HG03575 (cell line): ENCODE data around the gene PODN.

Source experiments
- ATAC-seq: cut with Tn5 transposase; IDR thresholded peaks from one replicate; pipeline ENCODE4 v1.9.1; 2021; ENCODE audit not compliant: unreplicated experiment, insufficient number of reproducible peaks, low FRiP score; ENCODE audit errors: extremely low read depth

PODN gene

DNA sequence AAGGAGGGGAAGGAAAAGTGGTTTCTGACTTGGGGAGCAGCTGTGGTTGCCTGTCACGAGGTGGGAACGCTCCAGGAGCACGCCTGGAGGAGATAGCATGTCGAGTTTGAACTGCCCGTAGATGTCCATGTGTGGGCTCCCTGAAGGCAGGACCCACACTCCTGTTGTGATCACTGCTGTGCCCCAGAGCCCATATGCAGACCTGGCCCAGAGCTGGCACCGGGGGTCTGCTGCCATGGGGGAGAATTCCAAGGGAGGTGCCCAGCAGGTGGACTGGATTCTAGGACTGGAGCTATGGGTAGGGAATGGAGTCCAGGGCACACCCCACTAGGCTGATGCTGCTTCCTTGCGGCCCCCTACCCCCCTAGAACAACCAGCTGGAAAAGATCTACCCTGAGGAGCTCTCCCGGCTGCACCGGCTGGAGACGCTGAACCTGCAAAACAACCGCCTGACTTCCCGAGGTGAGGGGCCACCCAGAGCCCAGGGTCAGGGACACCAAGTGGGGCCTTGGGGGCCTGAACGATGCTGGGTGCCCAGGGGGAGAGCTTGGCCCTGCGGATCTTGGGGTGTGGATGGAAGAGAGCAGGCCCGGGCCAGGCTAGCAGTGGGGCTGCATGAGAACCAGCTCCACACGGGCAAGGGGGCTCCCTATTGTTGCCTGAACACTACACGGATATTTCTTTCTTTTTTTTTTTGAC lies 9.3 kb downstream of the PODN start:
- no peak for ATAC-seq

DNA sequence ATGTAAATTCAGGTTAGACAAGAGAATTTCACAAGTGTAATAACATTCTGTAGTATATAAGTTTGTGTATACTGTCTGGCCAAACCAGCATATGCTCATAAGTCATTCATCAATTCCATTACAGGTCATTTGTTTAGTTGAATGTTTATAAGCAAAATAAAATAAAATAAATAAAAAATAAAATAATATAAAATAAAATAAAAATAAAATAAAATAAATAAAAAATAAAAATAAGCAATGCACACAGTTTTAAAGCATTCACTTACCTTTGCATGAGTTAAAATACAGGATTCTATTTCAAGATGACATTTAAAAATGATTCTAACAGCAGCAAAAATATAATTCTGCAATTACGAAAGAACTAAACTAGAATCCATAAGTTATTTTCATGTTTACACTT lies 9.9 kb downstream of the PODN start:
- no peak for ATAC-seq

DNA sequence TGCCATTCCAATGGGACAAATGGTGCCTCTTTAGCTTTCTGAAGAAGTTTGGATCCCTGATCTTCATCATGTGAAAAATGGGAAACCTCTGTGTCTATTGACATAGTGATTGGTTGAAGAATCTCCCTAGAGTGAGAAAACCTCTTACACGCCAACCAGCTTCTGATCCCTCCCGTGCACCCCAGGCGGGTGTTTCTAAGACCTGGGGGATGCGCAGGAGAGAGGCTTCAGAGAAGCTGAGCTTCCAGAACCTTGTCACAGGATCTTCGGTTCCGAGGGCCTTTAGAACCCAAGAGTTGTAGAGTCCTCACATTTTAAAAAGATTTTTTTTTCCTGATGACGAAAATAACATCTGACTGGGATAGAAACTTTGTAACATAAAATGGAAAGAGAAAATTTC lies 11.3 kb downstream of the PODN start:
- no peak for ATAC-seq

DNA sequence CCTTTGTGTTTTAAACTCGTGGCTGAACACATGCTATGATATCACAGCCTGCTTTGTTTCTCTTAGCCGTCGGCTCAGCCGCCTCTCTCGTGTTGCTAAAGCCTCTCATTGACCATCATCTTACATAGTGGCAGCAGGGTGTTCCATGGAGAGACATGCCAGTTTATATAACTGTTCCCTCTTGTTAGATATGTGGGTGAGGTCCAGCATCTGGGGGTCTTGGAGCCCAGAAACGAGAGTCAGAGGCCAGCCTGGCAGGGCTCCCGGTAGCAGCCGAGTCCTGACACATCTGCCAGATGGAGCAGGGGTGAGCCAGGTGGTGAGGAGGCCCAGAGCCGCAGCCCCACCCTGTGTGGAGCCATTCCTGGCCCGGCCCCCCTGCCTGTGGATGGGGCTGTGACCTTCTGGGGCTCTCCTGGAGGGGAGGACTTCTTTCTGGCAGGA lies 11.9 kb downstream of the PODN start:
- no peak for ATAC-seq

DNA sequence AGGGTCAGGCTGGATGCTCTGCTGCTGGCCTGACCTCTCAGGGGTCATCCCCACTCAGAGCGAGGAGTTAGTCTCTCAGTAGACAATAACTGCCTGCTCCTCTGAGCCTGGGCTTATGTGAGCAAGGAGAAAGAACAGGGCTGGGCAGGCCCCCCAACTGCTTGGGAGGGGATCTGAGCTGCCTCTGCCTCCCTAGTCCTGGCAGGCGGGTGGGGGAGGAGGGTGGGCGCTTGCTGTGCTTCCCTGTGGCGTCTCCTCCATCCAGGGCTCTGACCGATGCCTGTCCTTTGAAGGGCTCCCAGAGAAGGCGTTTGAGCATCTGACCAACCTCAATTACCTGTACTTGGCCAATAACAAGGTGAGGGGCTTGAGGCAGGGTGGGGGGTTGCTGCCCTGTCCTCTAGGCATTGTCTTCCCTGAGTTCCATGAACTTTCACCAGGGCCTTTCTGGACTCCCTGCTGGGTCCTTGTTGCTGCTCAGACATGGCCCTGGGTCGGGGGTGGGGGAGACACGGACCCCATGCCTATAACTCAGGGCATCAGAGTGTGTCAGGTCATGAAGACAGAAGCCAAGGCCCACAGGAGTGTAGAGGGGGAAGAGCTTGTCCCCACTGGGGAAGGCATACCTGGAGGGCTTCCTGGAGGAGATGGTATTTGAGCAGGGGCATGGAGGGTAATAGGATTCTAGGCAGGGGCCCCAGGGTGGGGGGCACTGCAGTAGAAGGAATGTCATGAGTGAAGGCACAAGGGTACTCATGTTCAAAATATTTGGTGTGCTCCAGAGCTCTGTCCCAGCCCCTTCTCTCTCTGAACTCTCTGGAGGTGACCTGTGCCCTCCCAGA lies 12.5 kb downstream of the PODN start:
- no peak for ATAC-seq

DNA sequence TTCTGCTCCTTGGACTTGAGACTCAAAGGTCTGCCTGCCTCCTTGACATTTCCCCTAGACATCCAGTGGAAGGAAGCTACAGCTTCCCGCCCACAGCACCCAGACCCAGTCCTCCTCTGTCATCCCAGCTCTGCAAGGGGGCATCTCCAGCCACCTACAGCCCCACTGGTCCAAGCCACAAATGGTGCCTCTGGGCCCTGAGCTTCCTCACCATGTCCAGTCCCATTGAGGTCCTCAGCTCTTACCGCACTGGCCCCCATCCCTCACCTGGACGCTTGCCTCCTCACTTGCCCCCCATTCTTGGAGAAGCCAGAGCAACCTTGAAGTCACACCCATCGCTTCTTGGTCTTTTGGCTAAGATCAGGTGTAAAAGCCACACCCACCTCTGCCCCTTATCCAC lies 13.2 kb downstream of the PODN start:
- no peak for ATAC-seq

DNA sequence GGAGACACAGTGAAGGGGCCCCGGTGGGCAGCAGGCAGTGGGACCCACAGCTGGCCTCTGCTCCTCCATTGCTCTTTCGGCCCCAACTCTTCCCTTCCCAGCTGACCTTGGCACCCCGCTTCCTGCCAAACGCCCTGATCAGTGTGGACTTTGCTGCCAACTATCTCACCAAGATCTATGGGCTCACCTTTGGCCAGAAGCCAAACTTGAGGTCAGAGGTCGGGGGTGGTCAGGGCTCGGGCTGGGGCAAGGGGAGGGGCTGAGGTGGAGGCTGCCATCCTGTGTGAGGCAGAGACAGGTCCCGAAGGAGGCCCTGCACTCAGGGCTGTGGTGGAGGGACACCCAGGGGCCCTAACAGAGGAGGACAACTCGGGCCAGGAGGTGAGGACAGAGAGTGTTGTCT lies 13.7 kb downstream of the PODN start:
- ATAC-seq: no peak

DNA sequence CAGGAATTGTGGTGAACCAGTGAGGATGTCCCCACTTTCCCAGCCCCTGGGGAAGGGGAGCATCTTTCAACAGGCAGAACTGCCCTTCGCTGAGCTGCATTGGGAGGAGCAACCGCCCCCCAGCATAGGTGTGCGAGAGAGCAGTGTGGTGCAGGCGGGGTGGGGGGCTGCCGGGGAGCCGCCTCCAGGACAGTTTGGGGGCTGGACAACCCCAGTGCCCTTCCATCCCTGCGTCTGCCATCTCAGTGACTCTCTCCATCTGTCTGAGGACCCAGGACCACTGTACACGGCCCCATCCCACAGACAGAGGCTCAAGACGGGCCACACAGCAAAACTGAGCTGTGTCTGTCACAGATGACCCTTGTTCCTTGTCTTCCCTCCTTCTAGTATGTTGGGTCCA lies 14.2 kb downstream of the PODN start:
- ATAC-seq: no peak

DNA sequence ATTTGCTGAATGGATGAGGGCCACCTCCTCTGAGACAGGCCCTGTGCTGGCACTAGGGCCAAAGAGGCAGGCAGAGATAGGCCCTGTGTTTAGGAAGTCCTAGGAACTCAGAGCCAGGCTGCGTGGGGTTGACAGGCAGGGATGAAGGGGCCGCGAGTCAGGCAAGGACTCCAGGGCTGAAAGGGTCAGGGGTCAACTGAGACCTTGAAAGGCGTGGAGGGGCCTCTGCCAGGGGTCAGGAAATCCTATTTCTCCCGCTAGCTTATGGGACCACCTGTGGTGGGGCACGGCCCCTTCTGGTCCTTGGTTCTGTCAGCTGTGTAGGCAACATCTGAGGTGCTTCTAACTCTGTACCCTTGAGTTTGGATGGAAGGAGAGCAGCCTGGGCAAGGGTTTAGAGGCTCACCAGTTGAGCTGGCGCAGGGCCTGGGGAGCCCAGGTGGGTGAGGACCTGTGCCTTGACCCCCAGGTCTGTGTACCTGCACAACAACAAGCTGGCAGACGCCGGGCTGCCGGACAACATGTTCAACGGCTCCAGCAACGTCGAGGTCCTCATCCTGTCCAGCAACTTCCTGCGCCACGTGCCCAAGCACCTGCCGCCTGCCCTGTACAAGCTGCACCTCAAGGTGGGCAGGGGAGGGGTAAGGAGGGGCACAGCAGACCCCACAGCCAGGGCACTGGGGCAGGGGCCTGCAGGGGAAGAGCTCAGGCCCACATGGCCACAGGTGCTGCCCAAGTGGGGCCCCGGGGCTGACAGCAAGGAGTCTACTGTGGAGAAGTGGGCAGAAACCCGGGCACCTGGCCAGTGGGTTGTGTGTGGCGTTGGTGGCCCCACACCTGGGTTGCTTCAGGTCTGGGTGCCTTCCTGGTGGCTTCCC lies 14.9 kb downstream of the PODN start:
- ATAC-seq: no peak

DNA sequence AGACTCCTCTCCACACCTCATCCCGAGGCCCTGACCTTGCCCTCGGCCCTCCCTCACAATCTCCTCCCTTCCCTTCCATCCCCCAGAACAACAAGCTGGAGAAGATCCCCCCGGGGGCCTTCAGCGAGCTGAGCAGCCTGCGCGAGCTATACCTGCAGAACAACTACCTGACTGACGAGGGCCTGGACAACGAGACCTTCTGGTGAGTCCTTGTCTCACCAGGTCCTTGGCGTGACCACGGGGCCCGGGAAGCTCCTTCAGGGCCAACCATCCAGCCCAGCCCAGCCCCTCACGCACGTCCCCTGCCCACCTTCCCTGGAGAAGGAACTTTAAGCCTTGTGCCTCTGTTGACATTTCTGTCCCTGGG lies 15.6 kb downstream of the PODN start:
- ATAC-seq: no peak

DNA sequence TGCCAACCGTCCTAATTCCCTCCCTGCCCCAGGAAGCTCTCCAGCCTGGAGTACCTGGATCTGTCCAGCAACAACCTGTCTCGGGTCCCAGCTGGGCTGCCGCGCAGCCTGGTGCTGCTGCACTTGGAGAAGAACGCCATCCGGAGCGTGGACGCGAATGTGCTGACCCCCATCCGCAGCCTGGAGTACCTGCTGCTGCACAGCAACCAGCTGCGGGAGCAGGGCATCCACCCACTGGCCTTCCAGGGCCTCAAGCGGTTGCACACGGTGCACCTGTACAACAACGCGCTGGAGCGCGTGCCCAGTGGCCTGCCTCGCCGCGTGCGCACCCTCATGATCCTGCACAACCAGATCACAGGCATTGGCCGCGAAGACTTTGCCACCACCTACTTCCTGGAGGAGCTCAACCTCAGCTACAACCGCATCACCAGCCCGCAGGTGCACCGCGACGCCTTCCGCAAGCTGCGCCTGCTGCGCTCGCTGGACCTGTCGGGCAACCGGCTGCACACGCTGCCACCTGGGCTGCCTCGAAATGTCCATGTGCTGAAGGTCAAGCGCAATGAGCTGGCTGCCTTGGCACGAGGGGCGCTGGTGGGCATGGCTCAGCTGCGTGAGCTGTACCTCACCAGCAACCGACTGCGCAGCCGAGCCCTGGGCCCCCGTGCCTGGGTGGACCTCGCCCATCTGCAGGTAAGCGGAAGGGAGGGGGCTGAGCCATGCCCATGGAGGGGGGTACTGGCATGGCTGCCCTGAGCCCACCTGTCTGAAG lies 16.5 kb downstream of the PODN start:
- ATAC-seq: no peak

DNA sequence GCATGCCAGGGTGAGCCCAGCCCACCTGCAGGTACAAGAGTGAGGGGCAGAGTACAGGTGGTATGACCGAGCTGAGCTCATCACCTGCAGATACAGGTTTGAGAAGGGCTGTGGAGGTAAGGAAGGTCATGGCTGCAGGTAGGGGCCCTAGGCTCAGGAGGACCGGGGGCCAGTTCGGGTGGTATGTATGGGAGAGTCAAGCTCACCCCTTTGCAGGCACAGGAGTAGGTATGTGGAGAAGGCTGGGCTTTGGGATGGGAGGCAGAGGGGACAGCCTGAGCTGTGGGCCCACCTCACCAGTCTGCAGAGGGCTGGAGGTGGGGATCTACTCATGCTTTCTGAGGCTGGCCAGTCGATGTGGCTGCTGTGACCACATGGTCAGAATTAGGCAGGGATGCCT lies 17.2 kb downstream of the PODN start:
- ATAC-seq: no peak

DNA sequence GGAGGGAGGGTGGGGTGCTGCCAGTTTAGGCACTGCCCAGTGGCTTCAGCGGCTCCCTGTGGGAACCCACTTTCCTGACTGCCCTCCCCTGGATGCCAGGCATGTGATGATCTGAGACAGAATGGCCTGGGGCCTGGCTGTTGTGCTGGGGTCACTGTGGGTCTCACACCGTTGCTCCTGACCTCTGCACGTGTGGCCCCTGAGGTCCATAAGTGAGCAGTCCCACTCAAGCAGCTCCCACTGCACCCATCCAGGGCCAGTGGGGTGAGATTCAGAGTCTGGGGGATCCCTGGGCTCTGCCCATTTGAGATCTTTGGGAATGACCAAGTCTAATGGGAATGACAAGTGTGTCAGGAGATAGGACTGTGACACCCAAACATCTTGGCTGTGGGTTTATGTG lies 18.0 kb downstream of the PODN start:
- no peak for ATAC-seq

DNA sequence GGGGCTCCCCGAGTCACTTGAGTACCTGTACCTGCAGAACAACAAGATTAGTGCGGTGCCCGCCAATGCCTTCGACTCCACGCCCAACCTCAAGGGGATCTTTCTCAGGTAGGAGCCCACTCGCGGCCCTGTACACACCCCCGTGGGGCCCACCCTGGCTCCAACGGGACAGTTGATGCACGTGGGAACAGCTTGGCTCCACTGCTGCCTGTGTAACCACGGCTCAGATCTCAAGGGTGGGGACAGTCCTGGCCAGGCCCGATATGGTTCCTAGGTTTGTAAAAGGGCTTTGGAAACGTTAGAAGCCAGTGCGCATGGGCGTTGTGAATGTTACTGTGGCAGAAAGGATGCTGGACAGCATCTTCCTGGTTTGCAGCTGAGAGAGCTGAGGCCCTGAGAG lies 18.8 kb downstream of the PODN start:
- ATAC-seq: no peak

DNA sequence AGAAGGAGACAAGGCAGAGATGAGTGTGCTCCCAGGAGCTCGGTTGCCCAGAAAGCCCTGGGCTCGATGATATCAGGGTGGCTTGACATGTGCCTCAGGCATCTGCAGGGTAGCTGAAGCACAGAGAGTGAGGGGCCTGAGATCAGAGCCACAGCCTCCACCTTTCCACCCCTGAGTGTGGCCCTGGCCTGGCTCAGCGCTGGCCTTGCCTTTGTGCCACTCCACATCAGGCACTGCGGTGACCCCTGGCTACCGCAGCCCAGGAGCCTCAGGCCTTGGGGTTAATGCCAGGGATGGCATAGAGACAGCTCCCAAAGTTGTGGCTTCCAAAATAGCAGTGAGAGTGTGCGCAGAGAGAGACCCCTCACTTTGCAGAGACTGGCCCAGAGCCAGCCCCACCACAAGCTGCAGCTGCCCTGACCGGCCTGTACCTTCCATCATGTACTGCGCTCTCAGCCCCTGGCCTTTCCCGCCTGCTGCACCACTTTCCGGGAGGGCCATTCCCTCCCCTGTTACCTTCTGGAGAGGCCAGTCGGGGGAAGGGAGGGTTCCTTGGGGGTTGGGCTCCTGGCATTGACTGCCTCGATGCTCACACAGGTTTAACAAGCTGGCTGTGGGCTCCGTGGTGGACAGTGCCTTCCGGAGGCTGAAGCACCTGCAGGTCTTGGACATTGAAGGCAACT lies 19.5 kb downstream of the PODN start:
- ATAC-seq: no peak

DNA sequence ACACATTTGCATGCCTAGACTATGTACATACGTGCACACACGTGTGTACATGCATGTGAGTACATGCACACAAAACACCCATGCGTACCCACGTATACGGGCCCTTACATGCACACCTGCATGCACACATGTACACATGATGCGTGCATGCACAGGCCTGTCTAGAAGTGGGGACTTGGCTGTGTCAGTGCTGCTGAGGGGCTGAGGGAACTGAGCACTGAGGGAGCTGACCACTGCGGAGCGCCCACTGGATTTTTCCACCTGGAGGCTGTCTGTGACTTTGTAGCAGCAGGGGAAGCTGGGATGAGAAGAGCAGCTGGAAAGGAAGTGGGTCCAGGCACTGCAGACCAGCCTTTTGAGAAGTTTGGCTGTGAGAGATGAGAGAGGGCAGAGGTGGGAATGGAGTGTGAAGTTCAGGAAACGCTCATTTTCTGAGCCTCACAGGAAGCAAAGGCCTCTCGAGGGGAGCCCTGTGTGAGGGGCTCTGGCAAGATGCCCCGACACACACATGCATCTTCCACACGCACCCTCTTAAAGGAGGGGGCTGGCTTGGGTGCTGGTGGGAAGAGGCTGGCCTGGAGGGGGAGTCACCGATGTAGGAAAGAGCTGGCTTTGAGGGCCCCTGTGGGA lies 20.9 kb downstream of the PODN start:
- ATAC-seq: no peak

DNA sequence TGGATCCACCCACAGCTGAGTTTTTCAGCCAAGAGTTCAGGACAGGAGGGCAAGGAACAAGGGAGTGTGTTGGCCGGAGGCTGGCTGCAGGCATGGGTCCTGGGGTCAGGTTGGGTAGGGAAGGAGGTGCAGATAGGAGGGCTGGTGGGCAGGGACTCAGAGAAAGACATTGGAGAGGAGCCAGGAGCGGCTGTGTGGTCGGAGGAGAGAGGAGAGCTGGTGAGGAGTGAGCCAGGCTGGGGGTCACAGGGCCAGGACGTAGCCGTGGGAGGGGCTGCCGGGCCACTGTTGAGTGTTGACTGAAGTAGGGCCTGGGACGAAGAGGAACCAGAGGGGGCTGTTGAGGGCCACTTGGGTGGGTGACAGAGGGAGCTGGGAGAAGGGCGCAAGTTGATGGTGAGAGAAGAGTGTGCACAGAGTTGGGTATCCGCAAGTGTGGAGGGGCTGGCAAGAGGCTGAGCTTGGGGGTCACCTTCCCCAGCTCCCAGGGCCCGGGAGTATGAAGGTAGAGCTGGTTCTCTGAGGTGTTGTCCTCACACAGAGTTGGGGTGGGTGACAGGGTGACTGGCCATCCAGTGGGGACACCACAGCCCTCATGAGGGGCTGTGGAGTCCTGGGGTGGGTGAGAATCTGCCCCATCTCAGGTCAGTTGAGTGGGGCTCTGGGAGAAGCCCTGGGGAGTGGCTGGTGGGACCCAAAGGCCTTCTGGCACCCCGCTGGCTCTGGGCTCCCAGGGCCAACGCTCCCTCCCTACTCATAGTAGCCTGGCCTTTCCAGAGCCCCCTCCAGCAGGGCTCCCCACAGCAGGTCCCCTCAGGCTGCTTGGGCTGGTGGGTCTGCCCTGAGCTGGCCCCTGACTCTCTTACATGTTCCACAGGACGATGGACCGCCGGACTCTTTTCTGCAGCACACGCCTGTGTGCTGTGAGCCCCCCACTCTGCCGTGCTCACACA lies 21.9 kb downstream of the PODN start:
- ATAC-seq: no peak
